Epidermal melanocyte (primary cell): ENCODE data around the gene EEIG2.

Source experiments
- DNase-seq: peaks from one replicate; pipeline ENCODE4 v3.0.0; 2011; ENCODE audit warnings: low spot score; ENCODE audit not compliant: insufficient read length

EEIG2 gene

GRCh38 chr1:108583757-108584427 lies 24.0 kb downstream of the EEIG2 start:
- no peak for DNase-seq

- DNase-seq = no peak
Measured at GRCh38 chr1:108584428-108584856, 24.5 kb downstream of the EEIG2 start.

- no peak for DNase-seq
Measured at GRCh38 chr1:108585313-108585712, 25.4 kb downstream of the EEIG2 start.

GRCh38 chr1:108590441-108590840 lies 30.5 kb downstream of the EEIG2 start:
- DNase-seq = no peak

- no peak for DNase-seq
Measured at GRCh38 chr1:108590957-108591356, 31.1 kb downstream of the EEIG2 start.

GRCh38 chr1:108591466-108591865 lies 31.6 kb downstream of the EEIG2 start:
- DNase-seq = no peak

- no peak for DNase-seq
Measured at GRCh38 chr1:108592030-108592759, 32.3 kb downstream of the EEIG2 start.

- no peak for DNase-seq
Measured at GRCh38 chr1:108593448-108593847, 33.5 kb downstream of the EEIG2 start.

GRCh38 chr1:108595507-108595906 lies 35.6 kb downstream of the EEIG2 start:
- DNase-seq = no peak

- DNase-seq = no peak
Measured at GRCh38 chr1:108597041-108597440, 37.1 kb downstream of the EEIG2 start.

GRCh38 chr1:108598340-108598739 lies 38.4 kb downstream of the EEIG2 start:
- no peak for DNase-seq

- DNase-seq = no peak
Measured at GRCh38 chr1:108600504-108600903, 40.6 kb downstream of the EEIG2 start.

GRCh38 chr1:108601708-108602410 lies 42.0 kb downstream of the EEIG2 start:
- DNase-seq = no peak

GRCh38 chr1:108605633-108606032 lies 45.7 kb downstream of the EEIG2 start:
- DNase-seq = no peak

GRCh38 chr1:108606478-108606877 lies 46.6 kb downstream of the EEIG2 start:
- DNase-seq = no peak

GRCh38 chr1:108609483-108610049 lies 49.7 kb downstream of the EEIG2 start:
- no peak for DNase-seq
